Spinal cord (tissue), 10 donors: Measurements from ENCODE around the gene ABHD14A. TPM values are rescaled to one million over a fixed set of nuclear protein-coding genes. Genes with fewer than 3 reads are reported as not detected.
A peak's percentile ranks its signal among the peaks of the same experiment; 100 is the strongest.

Source experiments
- DNase-seq, 6 donors: peaks; one replicate each; pipeline versions ENCODE4 v3.0.0 to v3.0.0-alpha.2; 2013 to 2015; ENCODE audit warnings: low spot score in 6 of 6, low read depth in 4 of 6
- H3K27ac ChIP-seq: one replicate; pipeline ENCODE4 v1.5.1; 2013; ENCODE audit warnings: low read depth, low read length, control low read depth
- H3K27me3 ChIP-seq: one replicate; pipeline ENCODE4 v1.6.1; 2013; ENCODE audit warnings: low read length; ENCODE audit not compliant: control insufficient read depth, insufficient read depth
- H3K36me3 ChIP-seq: one replicate; pipeline ENCODE4 v1.6.1; 2013; ENCODE audit warnings: low read length; ENCODE audit not compliant: control insufficient read depth, insufficient read depth
- H3K4me1 ChIP-seq: one replicate; pipeline ENCODE4 v1.6.1; 2013; ENCODE audit warnings: low read length; ENCODE audit not compliant: control insufficient read depth, insufficient read depth
- H3K4me3 ChIP-seq: one replicate; pipeline ENCODE4 v1.5.1; 2013; ENCODE audit warnings: low read depth, low read length, control low read depth
- H3K9me3 ChIP-seq: one replicate; pipeline ENCODE4 v1.6.1; 2013; ENCODE audit warnings: low read length; ENCODE audit not compliant: control insufficient read depth, insufficient read depth
- WGBS: methylation state at CpG from one replicate; pipeline ENCODE4 v1.1.5; 2013; ENCODE audit warnings: missing lambda C conversion rate; ENCODE audit not compliant: insufficient coverage; 5-methylcytosine and 5-hydroxymethylcytosine counted together
- polyA plus RNA-seq, 2 donors: library from polyadenylated mRNA; unstranded; fragments of 120-200 nt; gene quantifications; one replicate each; pipeline ENCODE4 v1.2.1, GENCODE V29; 2013; ENCODE audit not compliant: insufficient read length in 2 of 2
- total RNA-seq, 2 donors: library from RNA; depleted of rRNA in 1 of 2; stranded (reverse); fragments of 120-200 nt in 1 of 2; fragments of >200 nt in 1 of 2; gene quantifications; one replicate each; pipeline versions ENCODE4 v1.2.3 to v1.2.4, GENCODE V29; 2013 to 2014
- donor health status: healthy.

Gene ABHD14A
- total and polyA plus RNA-seq, 4 donors: 20.5 to 66.6 (median 58.1) TPM

GRCh38 chr3:51933471-51934138, 41.3 kb upstream of the ABHD14A start:
- Histone ChIP-seq H3K36me3 (peaks cover 73% of the 10 kb centered on the region), H3K27me3 (no peaks in the 10 kb centered on the region), H3K27ac (no peak overlapping the region), H3K4me1 (no peaks in the 10 kb centered on the region), H3K9me3 (no peaks in the 10 kb centered on the region), H3K4me3 (no peak overlapping the region)
- DNase-seq: no peak
- whole genome bisulfite sequencing: 96% methylated on average over 11 of the region's 13 CpGs

GRCh38 chr3:51934139-51934850, 40.6 kb upstream of the ABHD14A start:
- 93% methylated on average over 8 of the region's 11 CpGs for WGBS
- no peaks in the 10 kb centered on the region for H3K4me1 ChIP-seq
- no peaks in the 10 kb centered on the region for H3K9me3 ChIP-seq
- peaks cover 78% of the 10 kb centered on the region for H3K36me3 ChIP-seq
- no peak overlapping the region for H3K27ac ChIP-seq
- DNase-seq: no peak
- no peak overlapping the region for H3K4me3 ChIP-seq
- no peaks in the 10 kb centered on the region for H3K27me3 ChIP-seq

GRCh38 chr3:51934991-51935885, 39.6 kb upstream of the ABHD14A start:
- H3K4me1 ChIP-seq: peaks cover 3% of the 10 kb centered on the region
- no peak overlapping the region for H3K4me3 ChIP-seq
- no peaks in the 10 kb centered on the region for H3K9me3 ChIP-seq
- H3K27me3 ChIP-seq: no peaks in the 10 kb centered on the region
- WGBS: 90% methylated on average over 21 of the region's 28 CpGs
- H3K36me3 ChIP-seq: peaks cover 78% of the 10 kb centered on the region
- DNase-seq: no peak
- no peak overlapping the region for H3K27ac ChIP-seq

GRCh38 chr3:51935886-51936755, 38.7 kb upstream of the ABHD14A start:
- WGBS: 95% methylated on average over 23 of the region's 25 CpGs
- Histone ChIP-seq H3K9me3 (no peaks in the 10 kb centered on the region), H3K27ac (no peak overlapping the region), H3K27me3 (no peaks in the 10 kb centered on the region), H3K4me3 (no peak overlapping the region), H3K4me1 (peaks cover 11% of the 10 kb centered on the region), H3K36me3 (peaks cover 76% of the 10 kb centered on the region)
- DNase-seq: no peak

GRCh38 chr3:51937014-51937413, 37.9 kb upstream of the ABHD14A start:
- Histone ChIP-seq H3K4me3 (no peak overlapping the region), H3K27me3 (no peaks in the 10 kb centered on the region), H3K4me1 (peaks cover 16% of the 10 kb centered on the region), H3K9me3 (no peaks in the 10 kb centered on the region), H3K36me3 (peaks cover 71% of the 10 kb centered on the region), H3K27ac (no peak overlapping the region)
- WGBS: 85% methylated on average over 7 of the region's 9 CpGs
- DNase-seq: no peak

GRCh38 chr3:51937611-51938450, 37.0 kb upstream of the ABHD14A start:
- no peaks in the 10 kb centered on the region for H3K27me3 ChIP-seq
- H3K4me1 ChIP-seq: peaks cover 24% of the 10 kb centered on the region
- WGBS: 95% methylated on average over 10 of the region's 13 CpGs
- H3K9me3 ChIP-seq: no peaks in the 10 kb centered on the region
- no peak overlapping the region for H3K4me3 ChIP-seq
- H3K27ac ChIP-seq: no peak overlapping the region
- peaks cover 62% of the 10 kb centered on the region for H3K36me3 ChIP-seq
- no peak for DNase-seq

- DNase-seq: no peak
- Histone ChIP-seq H3K4me1 (peaks cover 30% of the 10 kb centered on the region), H3K27me3 (no peaks in the 10 kb centered on the region), H3K36me3 (peaks cover 58% of the 10 kb centered on the region), H3K27ac (no peak overlapping the region), H3K4me3 (no peak overlapping the region), H3K9me3 (no peaks in the 10 kb centered on the region)
- WGBS: 95% methylated on average over 5 of the region's 9 CpGs
These were observed 36.0 kb upstream of the ABHD14A start for GRCh38 chr3:51938780-51939425.

GRCh38 chr3:51940648-51941462, 34.0 kb upstream of the ABHD14A start:
- Histone ChIP-seq H3K27ac (no peak overlapping the region), H3K4me3 (peak overlapping the region; percentile 69), H3K27me3 (no peaks in the 10 kb centered on the region), H3K36me3 (peaks cover 58% of the 10 kb centered on the region), H3K4me1 (peaks cover 30% of the 10 kb centered on the region), H3K9me3 (no peaks in the 10 kb centered on the region)
- WGBS: 27% methylated on average over 11 of the region's 13 CpGs
- DNase-seq: no peak
